SH-SY5Y (cell line): ENCODE measurements around the gene FARP2.

Experiments used
- GATA2 ChIP-seq: IDR thresholded peaks from 2 replicates; pipeline ENCODE4 v1.6.1; 2011; ENCODE audit warnings: mild to moderate bottlenecking, low read depth, low read length
- GATA3 ChIP-seq: IDR thresholded peaks from 2 replicates; pipeline ENCODE4 v1.6.1; 2011; ENCODE audit warnings: low read depth, mild to moderate bottlenecking, low read length, moderate library complexity

GRCh38 chr2:241321886-241322285, 34.2 kb upstream of the FARP2 start:
- TF ChIP-seq GATA3 (no peak), GATA2 (no peak)
